Esophagus squamous epithelium (tissue), 4 donors: ENCODE results near the gene UPK2.

ENCODE experiments used
- CTCF ChIP-seq, 6 experiments: fragments of 450-650 bp in 4 of 6; fragments of 200-600 bp in 2 of 6; sonication (generic) in 2 of 6; IDR thresholded peaks; one replicate each; pipeline ENCODE4 v1.5.1; 2016 to 2019; ENCODE audit warnings: antibody characterized with exemption in 6 of 6, mild to moderate bottlenecking in 4 of 6, moderate library complexity in 4 of 6
- POLR2A ChIP-seq, 4 donors: fragments of 450-650 bp; IDR thresholded peaks; one replicate each; pipeline ENCODE4 v1.6.1; 2017; ENCODE audit warnings: antibody characterized with exemption in 4 of 4, mild to moderate bottlenecking in 4 of 4, moderate library complexity in 3 of 4

GRCh38 chr11:118917481-118918127 lies 38.5 kb upstream of the UPK2 start:
- TF ChIP-seq CTCF (IDR thresholded peaks at IDR 0.05) = no peak
- TF ChIP-seq POLR2A (IDR thresholded peaks at IDR 0.05) = peak in 2 of 4 donors; percentile 6 to 33
